ENCODE measurements around the gene TAOK2.
A peak's percentile ranks its signal among the peaks of the same experiment; 100 is the strongest.
"Not testable (repeated sequence)": the region's sequence is repeated elsewhere in the genome, so short reads cannot be mapped to it uniquely, and the experiment has no call there.

Gene TAOK2

DNA sequence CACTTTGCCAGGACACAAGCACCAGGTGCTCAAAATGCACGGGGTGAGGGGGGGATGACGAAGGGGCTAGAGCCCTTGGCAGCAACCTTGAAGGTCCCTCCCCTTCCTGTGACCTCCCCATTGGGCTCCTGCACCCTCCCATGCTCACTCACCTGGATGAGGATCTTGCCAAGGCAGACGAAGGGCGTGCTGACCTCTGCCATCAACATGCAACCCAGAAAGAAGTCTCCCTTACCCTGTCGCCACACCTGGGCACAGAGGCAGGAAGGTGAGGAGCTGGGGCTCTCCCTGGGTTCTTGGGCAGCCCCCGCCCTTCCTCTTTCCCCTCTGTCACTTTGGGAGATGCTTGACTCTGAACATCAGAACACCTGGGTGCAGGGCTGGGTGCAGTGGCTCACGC lies 51.9 kb downstream of the TAOK2 start:
- no peak for DNase-seq

DNA sequence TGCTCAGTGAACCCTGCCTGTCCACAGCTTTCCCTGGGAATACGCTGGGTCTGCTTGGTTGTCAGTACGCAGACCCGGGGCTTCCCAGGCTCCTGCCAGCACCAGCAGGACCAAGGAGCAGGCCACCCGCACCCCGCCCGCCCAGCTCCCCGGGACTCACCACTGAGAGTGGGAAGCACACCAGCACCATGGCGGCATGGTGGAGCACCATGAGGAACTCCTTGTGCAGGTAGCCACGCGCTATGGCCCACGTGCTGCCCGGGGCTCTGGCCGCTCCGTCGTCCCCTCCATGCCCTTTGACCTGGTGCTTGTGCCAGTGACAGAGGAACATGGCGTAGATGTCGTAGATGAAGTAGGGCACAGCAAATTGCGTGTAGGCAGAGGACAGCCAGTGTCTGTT lies 52.8 kb downstream of the TAOK2 start:
- DNase-seq: no peak

DNA sequence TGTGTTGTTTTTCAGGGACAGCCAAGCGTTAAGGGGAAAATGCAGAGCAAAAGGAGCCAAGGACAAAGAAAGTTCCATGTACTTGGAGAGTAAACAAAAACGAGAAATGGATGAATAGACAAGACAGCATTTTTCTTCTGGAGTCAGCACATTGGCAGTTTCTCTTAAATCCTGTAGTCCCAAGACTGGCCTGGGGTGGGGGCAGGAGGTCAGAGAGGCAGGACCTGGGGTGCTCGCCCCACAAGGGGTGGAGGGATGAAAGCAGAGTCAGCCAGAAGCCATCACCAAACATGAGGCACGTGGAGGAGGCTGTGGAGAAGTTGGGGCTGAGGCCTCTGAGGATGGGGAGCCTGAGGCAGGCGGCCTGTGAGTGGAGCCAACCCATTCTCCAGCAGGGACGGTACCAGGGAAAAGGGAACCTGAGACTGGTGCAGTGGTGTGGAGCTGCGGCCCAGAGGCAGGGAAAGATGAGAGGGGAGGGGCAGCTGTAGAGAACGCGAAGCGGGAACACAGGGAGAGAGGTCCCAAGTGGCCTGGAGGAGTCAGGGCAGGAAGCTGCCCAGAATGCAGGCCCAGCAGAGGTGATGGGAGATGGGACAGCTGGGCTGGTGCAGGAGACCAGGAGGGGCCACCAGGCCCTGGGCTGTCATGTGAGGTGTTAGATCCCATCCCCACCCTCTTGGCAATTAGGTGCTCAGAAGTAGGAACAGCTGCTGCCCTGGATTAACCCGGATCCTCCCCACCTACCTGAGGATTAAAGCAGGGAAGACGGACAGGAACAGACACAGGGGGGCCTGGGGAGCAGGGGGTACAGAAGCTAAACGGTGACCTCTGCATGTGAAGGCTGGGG lies 54.1 kb downstream of the TAOK2 start:
- DNase-seq: no peak

DNA sequence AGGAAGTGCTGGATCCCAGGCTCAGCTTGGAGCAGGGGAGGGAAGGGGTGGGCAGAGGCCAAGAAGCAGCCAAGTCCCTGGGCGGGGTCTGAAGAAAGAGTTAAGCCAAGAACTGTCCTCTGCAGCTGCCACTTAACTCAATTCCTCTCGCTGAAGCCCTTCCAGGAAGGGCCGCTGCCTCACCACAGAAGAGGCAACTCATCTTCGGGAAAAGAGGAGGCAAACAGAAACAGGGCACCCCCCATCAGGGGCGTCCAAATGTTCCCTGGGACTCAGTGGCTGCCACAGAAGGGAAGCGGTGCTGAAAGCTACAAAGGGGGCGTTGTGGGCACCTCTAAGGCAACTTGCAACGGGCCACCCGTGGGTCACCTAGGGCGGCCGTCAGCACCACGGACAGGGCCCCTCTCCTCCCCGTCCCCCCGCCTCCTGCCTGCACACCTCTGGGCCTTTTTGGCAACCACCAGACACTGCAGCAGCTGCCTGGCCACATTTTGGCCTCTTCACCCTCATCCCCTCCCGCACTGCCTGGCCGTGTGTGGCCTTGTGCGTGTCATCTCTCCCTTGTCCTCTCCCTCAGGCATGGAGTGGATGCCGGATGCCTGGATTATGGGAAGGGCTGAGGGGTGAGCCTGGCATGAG lies 54.9 kb downstream of the TAOK2 start:
- DNase-seq: no peak

- peak; percentile 22 for DNase-seq
Observed at GRCh38 chr16:30030011-30030685, 56.5 kb downstream of the TAOK2 start.

GRCh38 chr16:30030841-30031413 lies 57.3 kb downstream of the TAOK2 start, which contains the start of gene TLCD3B:
Gene TLCD3B, minus strand, starts transcription at chr16:30031271. Its CDS starts 744 bp downstream, at chr16:30030527.
- DNase-seq: no peak

- DNase-seq: no peak
Observed at GRCh38 chr16:30031477-30031918, 57.8 kb downstream of the TAOK2 start.

GRCh38 chr16:30032083-30032819 lies 58.6 kb downstream of the TAOK2 start:
- DNase-seq: peak; percentile 80

GRCh38 chr16:30033270-30033669 lies 59.6 kb downstream of the TAOK2 start:
- DNase-seq: no peak

DNA sequence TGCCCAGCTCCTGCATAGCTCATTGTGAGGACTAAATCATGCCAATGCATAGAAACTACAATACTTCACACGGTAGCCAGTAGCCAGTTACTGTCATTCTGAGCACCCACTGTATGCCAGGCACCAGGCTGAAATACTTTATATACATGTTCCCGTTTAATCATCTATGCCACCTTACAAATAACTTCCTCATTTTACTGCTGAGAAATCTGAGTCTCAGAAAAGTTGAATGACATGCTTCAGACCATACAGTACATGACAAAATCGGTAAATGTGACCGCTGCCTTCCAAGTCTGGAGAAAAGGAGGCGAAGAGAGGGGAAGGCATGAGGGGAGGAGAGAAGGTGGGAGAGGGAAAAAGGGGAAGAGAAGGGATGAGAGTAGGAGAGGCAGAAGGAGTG lies 66.6 kb downstream of the TAOK2 start:
- no peak for DNase-seq

GRCh38 chr16:30040690-30041089 lies 67.0 kb downstream of the TAOK2 start:
- not testable (repeated sequence) for DNase-seq

DNA sequence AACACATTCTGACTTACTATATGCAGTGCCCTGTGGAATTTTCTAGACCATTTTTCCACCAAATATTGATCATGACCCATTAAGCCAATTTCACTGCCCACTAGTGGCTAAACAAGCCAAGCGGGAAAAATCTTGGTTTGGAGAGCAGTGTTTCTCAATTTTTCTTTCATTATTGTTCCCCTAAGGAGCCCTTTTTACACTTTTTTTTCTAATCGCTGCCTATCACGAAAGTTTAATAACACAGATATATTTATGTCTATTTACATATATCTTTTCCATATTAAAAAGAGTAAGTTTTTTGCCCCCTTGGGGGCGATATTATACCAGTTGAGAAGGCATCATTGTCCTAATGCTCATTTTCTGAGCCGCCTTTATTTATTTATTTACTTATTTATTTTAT lies 68.2 kb downstream of the TAOK2 start:
- peak; percentile 30 for DNase-seq
